Measurements from ENCODE around the gene RPS25.
"Not testable (repeated sequence)": the region's sequence is repeated elsewhere in the genome, so short reads cannot be mapped to it uniquely, and the experiment has no call there.

RPS25 gene

DNA sequence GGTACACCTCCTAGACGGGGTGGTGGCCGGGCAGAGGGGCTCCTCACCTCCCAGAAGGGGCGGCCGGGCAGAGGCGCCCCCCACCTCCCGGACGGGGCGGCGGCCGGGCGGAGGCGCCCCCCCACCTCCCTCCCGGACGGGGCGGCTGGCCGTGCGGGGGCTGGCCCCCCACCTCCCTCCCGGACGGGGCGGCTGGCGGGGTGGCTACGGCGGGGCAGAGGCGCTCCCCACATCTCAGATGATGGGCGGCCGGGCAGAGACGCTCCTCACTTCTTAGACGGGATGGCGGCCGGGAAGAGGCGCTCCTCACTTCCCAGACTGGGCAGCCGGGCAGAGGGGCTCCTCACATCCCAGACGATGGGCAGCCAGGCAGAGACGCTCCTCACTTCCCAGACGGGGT lies 41.0 kb upstream of the RPS25 start:
- H3K27ac ChIP-seq (ENCODE audit: low read depth, low read length); H3K18ac ChIP-seq (ENCODE audit: low read length); H3K23ac ChIP-seq (ENCODE audit: low read length); H3K9ac ChIP-seq (ENCODE audit: low read length); H3K4me2 ChIP-seq (ENCODE audit: low read length); H3K4ac ChIP-seq (ENCODE audit: low read depth, low read length); DNase-seq; H2BK15ac ChIP-seq (replicated peaks; ENCODE audit: low read depth); H4K8ac ChIP-seq (ENCODE audit: low read depth, low read length); H2BK5ac ChIP-seq (ENCODE audit: low read length); H3K4me3 ChIP-seq (ENCODE audit: low read length); H3K56ac ChIP-seq (ENCODE audit: low read length); H4K5ac ChIP-seq (ENCODE audit: low read length); H2BK120ac ChIP-seq (ENCODE audit: low read depth, low read length); H3K27me3 ChIP-seq (ENCODE audit: insufficient read depth, low read length, poor library complexity); H2AK5ac ChIP-seq (ENCODE audit: low read length); H3K4me1 ChIP-seq (ENCODE audit: control insufficient read depth, low read depth, low read length): not testable (repeated sequence)
- no CpG with 5 or more reads among the region's 35 CpGs for WGBS (ENCODE audit: extremely low coverage, insufficient coverage, low lambda C conversion rate)
- Histone ChIP-seq H3K79me1 (ENCODE audit: low read length) (peaks cover 22% of the 10 kb centered on the region), H3K79me2 (ENCODE audit: control insufficient read depth, insufficient read depth, low read length) (peaks cover 18% of the 10 kb centered on the region), H3K36me3 (ENCODE audit: control insufficient read depth, insufficient read depth, low read length) (peaks cover 13% of the 10 kb centered on the region)

DNA sequence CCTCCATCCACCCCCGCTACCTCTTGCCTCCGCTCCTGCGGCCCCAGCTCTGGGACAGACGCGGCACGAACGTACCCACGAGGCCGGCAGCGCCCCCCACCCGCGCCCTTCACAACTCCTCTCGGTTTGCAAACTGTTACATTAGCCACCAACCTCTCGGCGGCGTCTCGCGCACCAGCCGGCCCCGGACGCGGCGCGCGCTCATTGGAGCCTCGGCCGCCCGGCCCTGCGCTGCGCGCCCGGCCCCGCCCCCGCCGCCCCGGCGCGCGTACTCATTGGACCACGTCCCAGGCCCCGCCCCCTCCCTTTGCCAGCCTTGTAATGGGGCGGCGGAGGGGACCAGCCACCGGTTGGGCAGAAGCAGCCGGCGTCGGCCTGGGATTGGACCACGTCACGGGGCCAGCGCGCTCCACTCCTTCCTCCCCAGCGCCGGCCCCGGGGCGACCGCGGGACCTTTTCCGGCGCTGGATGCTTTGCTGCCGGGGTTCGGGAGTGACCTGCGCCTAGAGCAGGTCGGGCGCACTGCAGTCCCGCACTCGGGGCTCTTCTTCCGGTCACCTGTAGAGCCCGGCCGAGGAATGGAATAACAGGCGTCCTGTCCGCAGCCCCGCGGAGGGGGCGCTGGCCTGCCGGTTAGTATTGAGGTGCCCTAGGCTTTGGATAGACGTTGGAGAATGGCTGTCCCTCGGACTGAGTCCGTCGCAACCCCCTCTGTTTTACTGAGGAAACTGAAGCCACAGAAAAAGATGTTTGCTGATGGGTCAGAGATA lies 39.0 kb upstream of the RPS25 start, which contains the start of gene HYOU1:
Gene HYOU1 (minus strand): TSS at position 206 of the 770 bp plus-strand sequence. CDS start 1,045 bp downstream, outside the sequence.
- Histone ChIP-seq H3K4me2 (ENCODE audit: low read length) (peak within 1 kb of the TSS; percentile 98), H3K27me3 (ENCODE audit: insufficient read depth, low read length, poor library complexity) (no peaks in the 10 kb centered on the region), H3K4me1 (ENCODE audit: control insufficient read depth, low read depth, low read length) (peaks cover 4% of the 10 kb centered on the region), H3K4me3 (ENCODE audit: low read length) (peak within 1 kb of the TSS; percentile 92), H3K9ac (ENCODE audit: low read length) (peak within 1 kb of the TSS; percentile 95), H3K36me3 (ENCODE audit: control insufficient read depth, insufficient read depth, low read length) (peaks cover 22% of the 10 kb centered on the region), H3K79me2 (ENCODE audit: control insufficient read depth, insufficient read depth, low read length) (peaks cover 18% of the 10 kb centered on the region), H3K18ac (ENCODE audit: low read length) (peak within 1 kb of the TSS; percentile 75), H4K5ac (ENCODE audit: low read length) (no peak within 1 kb of the TSS), H3K79me1 (ENCODE audit: low read length) (peaks cover 29% of the 10 kb centered on the region), H2BK120ac (ENCODE audit: low read depth, low read length) (no peak within 1 kb of the TSS), H4K8ac (ENCODE audit: low read depth, low read length) (no peak within 1 kb of the TSS), H2BK5ac (ENCODE audit: low read length) (no peak within 1 kb of the TSS), H3K23ac (ENCODE audit: low read length) (peak within 1 kb of the TSS; percentile 66), H3K56ac (ENCODE audit: low read length) (peak within 1 kb of the TSS; percentile 99), H3K27ac (ENCODE audit: low read depth, low read length) (peak within 1 kb of the TSS; percentile 96), H2BK15ac (replicated peaks; ENCODE audit: low read depth) (no peak within 1 kb of the TSS), H2AK5ac (ENCODE audit: low read length) (peak within 1 kb of the TSS; percentile 78), H3K4ac (ENCODE audit: low read depth, low read length) (peak within 1 kb of the TSS; percentile 88)
- DNase-seq: peak; percentile 99
- no CpG with 5 or more reads among the region's 79 CpGs for WGBS (ENCODE audit: extremely low coverage, insufficient coverage, low lambda C conversion rate)

DNA sequence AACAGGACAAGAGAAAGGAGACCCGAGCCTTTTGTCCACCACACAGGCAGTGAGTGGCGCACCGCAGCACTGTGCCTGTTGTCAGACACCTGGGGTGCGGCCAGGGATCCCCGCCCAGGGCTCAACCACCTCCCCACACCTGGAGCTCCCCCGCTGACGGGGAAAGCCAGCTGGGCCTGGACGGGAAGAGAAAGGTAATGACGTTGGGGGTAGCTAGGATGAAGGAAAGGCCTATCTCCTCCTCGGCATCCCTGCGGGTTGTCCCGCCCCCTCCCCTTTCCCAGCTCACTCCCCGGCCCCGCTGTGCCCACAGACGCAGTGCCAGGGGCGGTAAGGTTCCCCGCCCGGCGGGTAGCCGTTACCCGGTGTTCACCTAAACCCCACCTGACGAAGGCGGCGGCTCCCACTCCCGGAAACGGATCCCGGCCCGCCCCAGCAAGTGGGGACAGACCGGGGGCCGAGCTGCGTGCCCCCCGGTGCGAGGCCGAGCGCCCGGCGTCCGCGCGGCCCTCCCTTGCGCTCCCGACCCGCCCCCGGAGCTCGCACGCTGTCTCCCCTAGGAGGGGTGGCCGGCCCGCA lies 38.4 kb upstream of the RPS25 start:
- peak overlapping the region; percentile 99 for H3K56ac ChIP-seq (ENCODE audit: low read length)
- peaks cover 22% of the 10 kb centered on the region for H3K36me3 ChIP-seq (ENCODE audit: control insufficient read depth, insufficient read depth, low read length)
- peak overlapping the region; percentile 95 for H3K9ac ChIP-seq (ENCODE audit: low read length)
- no CpG with 5 or more reads among the region's 48 CpGs for WGBS (ENCODE audit: extremely low coverage, insufficient coverage, low lambda C conversion rate)
- H3K27ac ChIP-seq (ENCODE audit: low read depth, low read length): peak overlapping the region; percentile 96
- H3K4me2 ChIP-seq (ENCODE audit: low read length): peak overlapping the region; percentile 98
- peak overlapping the region; percentile 92 for H3K4me3 ChIP-seq (ENCODE audit: low read length)
- peak overlapping the region; percentile 75 for H3K18ac ChIP-seq (ENCODE audit: low read length)
- peak overlapping the region; percentile 78 for H2AK5ac ChIP-seq (ENCODE audit: low read length)
- DNase-seq: peak; percentile 77
- peaks cover 4% of the 10 kb centered on the region for H3K4me1 ChIP-seq (ENCODE audit: control insufficient read depth, low read depth, low read length)
- peaks cover 18% of the 10 kb centered on the region for H3K79me2 ChIP-seq (ENCODE audit: control insufficient read depth, insufficient read depth, low read length)
- no peak overlapping the region for H4K5ac ChIP-seq (ENCODE audit: low read length)
- no peak overlapping the region for H4K8ac ChIP-seq (ENCODE audit: low read depth, low read length)
- H2BK15ac ChIP-seq (replicated peaks; ENCODE audit: low read depth): no peak overlapping the region
- no peak overlapping the region for H2BK5ac ChIP-seq (ENCODE audit: low read length)
- H3K79me1 ChIP-seq (ENCODE audit: low read length): peaks cover 29% of the 10 kb centered on the region
- no peaks in the 10 kb centered on the region for H3K27me3 ChIP-seq (ENCODE audit: insufficient read depth, low read length, poor library complexity)
- H2BK120ac ChIP-seq (ENCODE audit: low read depth, low read length): no peak overlapping the region
- H3K4ac ChIP-seq (ENCODE audit: low read depth, low read length): peak overlapping the region; percentile 73
- peak overlapping the region; percentile 66 for H3K23ac ChIP-seq (ENCODE audit: low read length)

DNA sequence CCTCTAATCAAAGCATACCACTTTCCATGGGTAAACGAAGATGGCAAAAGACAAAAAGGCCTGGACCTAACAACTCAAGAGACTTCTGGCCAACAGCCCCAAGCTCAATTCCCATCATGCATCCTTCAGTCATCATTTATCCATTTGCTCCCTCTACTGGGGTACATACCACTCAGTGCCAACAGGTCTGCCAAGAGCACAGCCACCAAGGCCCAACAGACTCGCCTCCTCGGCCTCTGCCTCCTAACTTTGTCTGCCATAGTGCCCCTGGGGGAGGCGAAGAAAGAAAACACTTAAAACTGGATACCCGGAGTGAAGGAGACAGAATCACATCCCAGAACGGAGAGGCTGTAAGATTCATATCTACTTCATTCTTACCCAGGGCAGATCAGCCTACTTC lies 37.8 kb upstream of the RPS25 start:
- Histone ChIP-seq H3K27me3 (ENCODE audit: insufficient read depth, low read length, poor library complexity) (no peaks in the 10 kb centered on the region), H3K36me3 (ENCODE audit: control insufficient read depth, insufficient read depth, low read length) (peaks cover 25% of the 10 kb centered on the region), H3K4ac (ENCODE audit: low read depth, low read length) (no peak overlapping the region), H4K8ac (ENCODE audit: low read depth, low read length) (no peak overlapping the region), H2BK15ac (replicated peaks; ENCODE audit: low read depth) (no peak overlapping the region), H2BK5ac (ENCODE audit: low read length) (no peak overlapping the region), H3K4me3 (ENCODE audit: low read length) (peak overlapping the region; percentile 92), H3K9ac (ENCODE audit: low read length) (peak overlapping the region; percentile 95), H3K79me1 (ENCODE audit: low read length) (peaks cover 29% of the 10 kb centered on the region), H3K4me2 (ENCODE audit: low read length) (peak overlapping the region; percentile 98), H3K56ac (ENCODE audit: low read length) (peak overlapping the region; percentile 99), H3K23ac (ENCODE audit: low read length) (no peak overlapping the region), H3K27ac (ENCODE audit: low read depth, low read length) (peak overlapping the region; percentile 96), H2AK5ac (ENCODE audit: low read length) (peak overlapping the region; percentile 78), H2BK120ac (ENCODE audit: low read depth, low read length) (no peak overlapping the region), H4K5ac (ENCODE audit: low read length) (no peak overlapping the region), H3K79me2 (ENCODE audit: control insufficient read depth, insufficient read depth, low read length) (peaks cover 18% of the 10 kb centered on the region), H3K4me1 (ENCODE audit: control insufficient read depth, low read depth, low read length) (peaks cover 4% of the 10 kb centered on the region), H3K18ac (ENCODE audit: low read length) (no peak overlapping the region)
- peak; percentile 52 for DNase-seq
- WGBS (ENCODE audit: extremely low coverage, insufficient coverage, low lambda C conversion rate): no CpG with 5 or more reads among the region's 6 CpGs

DNA sequence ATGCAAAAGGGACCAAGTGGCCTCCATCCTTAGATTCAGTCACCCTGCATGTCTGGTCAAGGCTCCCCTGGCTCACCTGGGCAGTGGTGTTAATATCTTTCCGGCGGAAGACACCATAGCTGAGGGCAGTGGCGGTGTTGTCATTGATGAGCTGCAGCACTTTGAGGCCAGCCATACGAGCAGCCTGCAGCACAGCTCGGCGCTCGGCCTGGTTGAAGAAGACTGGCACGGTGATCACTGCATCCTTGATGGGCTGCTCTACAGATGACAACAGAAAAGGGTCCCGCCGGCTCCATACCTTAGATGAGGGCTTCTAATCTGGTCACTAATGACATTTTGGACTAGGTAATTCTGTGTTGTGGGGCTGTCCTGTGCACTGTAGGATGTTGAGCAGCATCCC lies 36.3 kb upstream of the RPS25 start:
- Histone ChIP-seq H3K23ac (ENCODE audit: low read length) (no peak overlapping the region), H3K4ac (ENCODE audit: low read depth, low read length) (no peak overlapping the region), H3K56ac (ENCODE audit: low read length) (no peak overlapping the region), H3K27me3 (ENCODE audit: insufficient read depth, low read length, poor library complexity) (no peaks in the 10 kb centered on the region), H3K27ac (ENCODE audit: low read depth, low read length) (no peak overlapping the region), H3K4me2 (ENCODE audit: low read length) (no peak overlapping the region), H3K4me3 (ENCODE audit: low read length) (no peak overlapping the region), H2BK5ac (ENCODE audit: low read length) (no peak overlapping the region), H3K9ac (ENCODE audit: low read length) (no peak overlapping the region), H4K5ac (ENCODE audit: low read length) (no peak overlapping the region), H3K79me2 (ENCODE audit: control insufficient read depth, insufficient read depth, low read length) (peaks cover 18% of the 10 kb centered on the region), H2BK120ac (ENCODE audit: low read depth, low read length) (no peak overlapping the region), H3K79me1 (ENCODE audit: low read length) (peaks cover 29% of the 10 kb centered on the region), H2BK15ac (replicated peaks; ENCODE audit: low read depth) (no peak overlapping the region), H3K36me3 (ENCODE audit: control insufficient read depth, insufficient read depth, low read length) (peaks cover 31% of the 10 kb centered on the region), H4K8ac (ENCODE audit: low read depth, low read length) (no peak overlapping the region), H3K18ac (ENCODE audit: low read length) (no peak overlapping the region), H2AK5ac (ENCODE audit: low read length) (no peak overlapping the region), H3K4me1 (ENCODE audit: control insufficient read depth, low read depth, low read length) (peaks cover 4% of the 10 kb centered on the region)
- WGBS (ENCODE audit: extremely low coverage, insufficient coverage, low lambda C conversion rate): no CpG with 5 or more reads among the region's 10 CpGs
- DNase-seq: no peak
